SK-N-MC (cell line): Measurements from ENCODE around the gene INPP5D.

Experiments
- EZH2 ChIP-seq: fragments of 200-600 bp; sonication (generic); IDR thresholded peaks from one replicate; pipeline ENCODE4 v1.6.1; 2017; ENCODE audit warnings: antibody characterized with exemption
- FOXP2 ChIP-seq: optimal IDR thresholded peaks from 2 replicates; pipeline ENCODE3; 2011; ENCODE audit warnings: mild to moderate bottlenecking, moderate library complexity; ENCODE audit not compliant: insufficient read depth; ENCODE audit errors: extremely low read length, control extremely low read depth
- POLR2AphosphoS5 ChIP-seq: IDR thresholded peaks from 2 replicates; pipeline ENCODE4 v1.6.1; 2012; ENCODE audit warnings: mild to moderate bottlenecking, low read depth, low read length, borderline replicate concordance

GRCh38 chr2:233228376-233228775 lies 168.2 kb downstream of the INPP5D start:
- TF ChIP-seq EZH2 (no peak), POLR2AphosphoS5 (no peak), FOXP2 (no peak)
